Neural cell (in vitro differentiated cells): ENCODE measurements around the gene LUZP4.

Source experiments
- CTCF ChIP-seq: fragments of 450-650 bp; IDR thresholded peaks from 2 replicates; pipeline ENCODE4 v1.5.1; 2014; ENCODE audit warnings: antibody characterized with exemption, mild to moderate bottlenecking, moderate library complexity; ENCODE audit not compliant: poor library complexity, severe bottlenecking
- EZH2 ChIP-seq: fragments of 200-600, 300-800 bp; shearing (Covaris generic), sonication (generic); IDR thresholded peaks from 2 replicates; pipeline ENCODE4 v1.6.1; 2014; ENCODE audit warnings: antibody characterized with exemption, low read length, borderline replicate concordance, mild to moderate bottlenecking; ENCODE audit not compliant: insufficient read depth, poor library complexity, severe bottlenecking
- POLR2AphosphoS5 ChIP-seq: IDR thresholded peaks from 2 replicates; pipeline ENCODE4 v1.6.1; 2012

DNA sequence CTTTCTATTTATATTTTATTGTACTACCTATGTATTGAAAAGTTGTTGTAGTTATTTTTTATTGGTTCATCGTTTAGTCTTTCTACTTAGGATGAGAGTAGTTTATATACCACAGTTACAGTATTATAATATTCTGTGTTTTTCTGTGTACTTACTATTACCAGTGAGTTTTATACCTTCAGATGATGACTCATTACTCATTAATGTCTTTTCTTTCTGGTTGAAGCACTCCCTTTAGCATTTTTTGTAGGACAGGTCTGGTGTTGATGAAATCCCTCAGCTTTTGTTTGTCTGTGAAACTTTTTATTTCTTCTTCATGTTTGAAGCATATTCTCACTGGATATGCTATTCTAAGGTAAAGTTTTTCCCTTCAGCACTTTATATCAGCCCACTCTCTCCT, 7.7 kb downstream of the LUZP4 start:
- TF ChIP-seq CTCF (no peak), POLR2AphosphoS5 (no peak), EZH2 (no peak)
